SU-DHL-6 (cell line): ENCODE data around the gene PDE7B.

ENCODE experiments used
- H2AFZ ChIP-seq: fragments of 200-600 bp; sonication (generic); 2 replicates; pipeline ENCODE4 v1.6.1; 2014; ENCODE audit warnings: low read depth, mild to moderate bottlenecking, moderate library complexity, mixed read lengths, antibody characterized with exemption, low read length; ENCODE audit not compliant: severe bottlenecking
- H3F3A ChIP-seq: fragments of 200-600 bp; shearing (Covaris generic); 2 replicates; pipeline ENCODE4 v1.6.0; 2016; ENCODE audit warnings: antibody characterized with exemption, mild to moderate bottlenecking; ENCODE audit not compliant: insufficient read depth
- H3K27ac ChIP-seq: fragments of 200-600 bp; sonication (generic); 2 replicates; pipeline ENCODE4 v1.5.1; 2016; ENCODE audit warnings: low read depth, mild to moderate bottlenecking, low read length, moderate library complexity, mixed read lengths
- H3K27me3 ChIP-seq: fragments of 200-600 bp; sonication (generic), shearing (Covaris generic); 2 replicates; pipeline ENCODE4 v1.6.0; 2014; ENCODE audit warnings: mild to moderate bottlenecking, low read length
- H3K36me3 ChIP-seq: fragments of 200-600 bp; sonication (generic); 2 replicates; pipeline ENCODE4 v1.6.1; 2014; ENCODE audit warnings: mild to moderate bottlenecking, low read length, mixed read lengths
- H3K4me2 ChIP-seq: fragments of 300-600, 200-600 bp; shearing (Covaris generic), sonication (generic); 2 replicates; pipeline ENCODE4 v1.6.0; 2014; ENCODE audit warnings: low read length, low read depth, mild to moderate bottlenecking; ENCODE audit not compliant: poor library complexity, severe bottlenecking
- H3K4me3 ChIP-seq: fragments of 200-600 bp; sonication (generic); 2 replicates; pipeline ENCODE4 v1.5.1; 2014; ENCODE audit warnings: antibody characterized with exemption, low read length, mild to moderate bottlenecking, mixed read lengths; ENCODE audit not compliant: insufficient read depth, poor library complexity, severe bottlenecking
- H3K79me2 ChIP-seq: fragments of 200-600 bp; sonication (generic); 2 replicates; pipeline ENCODE4 v1.6.1; 2014; ENCODE audit warnings: mild to moderate bottlenecking, low read length, moderate library complexity; ENCODE audit not compliant: insufficient read depth
- H3K9ac ChIP-seq: fragments of 200-600 bp; sonication (generic); 2 replicates; pipeline ENCODE4 v1.7.0; 2014; ENCODE audit warnings: mild to moderate bottlenecking, low read length
- H3K9me2 ChIP-seq: fragments of 200-600 bp; sonication (generic); replicated peaks from 2 replicates; pipeline ENCODE4 v1.6.1; 2014; ENCODE audit warnings: low read length; ENCODE audit not compliant: insufficient read depth
- H3K9me3 ChIP-seq: fragments of 200-600 bp; sonication (generic); 2 replicates; pipeline ENCODE4 v1.6.1; 2014; ENCODE audit warnings: low read length, mixed read lengths; ENCODE audit not compliant: insufficient read depth
- H4K20me1 ChIP-seq: fragments of 200-600 bp; sonication (generic); 2 replicates; pipeline ENCODE4 v1.6.1; 2014; ENCODE audit warnings: low read depth, mild to moderate bottlenecking, antibody characterized with exemption, low read length, moderate library complexity, mixed read lengths
- CTCF ChIP-seq: fragments of 200-600 bp; sonication (generic); IDR thresholded peaks from one replicate; pipeline ENCODE4 v1.5.1; 2017; ENCODE audit warnings: antibody characterized with exemption, mild to moderate bottlenecking, low read length, moderate library complexity; ENCODE audit not compliant: insufficient read depth, poor library complexity, severe bottlenecking
- EZH2phosphoT487 ChIP-seq: fragments of 200-600 bp; sonication (generic), shearing (Covaris generic); conservative IDR thresholded peaks from 2 replicates; pipeline ENCODE4 v1.6.1; 2018; ENCODE audit warnings: mild to moderate bottlenecking, antibody characterized with exemption, low read length, moderate library complexity, mixed read lengths

The PDE7B gene

DNA sequence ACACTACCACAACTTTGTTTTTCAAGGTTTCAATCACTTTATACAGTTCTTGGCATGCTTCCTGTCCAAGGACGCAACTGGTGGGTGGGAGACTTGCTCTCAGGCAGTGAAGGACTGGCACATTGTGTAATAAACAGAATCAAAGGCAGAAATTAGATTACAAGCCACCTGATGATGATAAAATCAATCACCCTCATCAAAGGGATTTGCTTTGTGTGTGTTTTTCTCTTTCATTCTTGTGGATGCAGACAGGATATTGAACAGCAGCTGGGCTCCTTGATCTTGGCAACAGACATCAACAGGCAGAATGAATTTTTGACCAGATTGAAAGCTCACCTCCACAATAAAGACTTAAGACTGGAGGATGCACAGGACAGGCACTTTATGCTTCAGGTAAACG, 327.2 kb downstream of the PDE7B start:
- no peaks in the 10 kb centered on the region for H3K36me3 ChIP-seq
- no peak overlapping the region for H3K4me2 ChIP-seq
- H3K27me3 ChIP-seq = no peaks in the 10 kb centered on the region; the same call in 1 of the 2 replicates
- TF ChIP-seq CTCF (no peak), EZH2phosphoT487 (no peak)
- H3F3A ChIP-seq = no peaks in the 10 kb centered on the region
- no peak overlapping the region for H3K9ac ChIP-seq
- no peak overlapping the region for H3K27ac ChIP-seq
- H3K9me3 ChIP-seq = no peaks in the 10 kb centered on the region
- H3K79me2 ChIP-seq = no peaks in the 10 kb centered on the region
- H2AFZ ChIP-seq = no peak overlapping the region
- no peak overlapping the region for H3K4me3 ChIP-seq
- H4K20me1 ChIP-seq = no peaks in the 10 kb centered on the region
- H3K9me2 ChIP-seq = no peaks in the 10 kb centered on the region

DNA sequence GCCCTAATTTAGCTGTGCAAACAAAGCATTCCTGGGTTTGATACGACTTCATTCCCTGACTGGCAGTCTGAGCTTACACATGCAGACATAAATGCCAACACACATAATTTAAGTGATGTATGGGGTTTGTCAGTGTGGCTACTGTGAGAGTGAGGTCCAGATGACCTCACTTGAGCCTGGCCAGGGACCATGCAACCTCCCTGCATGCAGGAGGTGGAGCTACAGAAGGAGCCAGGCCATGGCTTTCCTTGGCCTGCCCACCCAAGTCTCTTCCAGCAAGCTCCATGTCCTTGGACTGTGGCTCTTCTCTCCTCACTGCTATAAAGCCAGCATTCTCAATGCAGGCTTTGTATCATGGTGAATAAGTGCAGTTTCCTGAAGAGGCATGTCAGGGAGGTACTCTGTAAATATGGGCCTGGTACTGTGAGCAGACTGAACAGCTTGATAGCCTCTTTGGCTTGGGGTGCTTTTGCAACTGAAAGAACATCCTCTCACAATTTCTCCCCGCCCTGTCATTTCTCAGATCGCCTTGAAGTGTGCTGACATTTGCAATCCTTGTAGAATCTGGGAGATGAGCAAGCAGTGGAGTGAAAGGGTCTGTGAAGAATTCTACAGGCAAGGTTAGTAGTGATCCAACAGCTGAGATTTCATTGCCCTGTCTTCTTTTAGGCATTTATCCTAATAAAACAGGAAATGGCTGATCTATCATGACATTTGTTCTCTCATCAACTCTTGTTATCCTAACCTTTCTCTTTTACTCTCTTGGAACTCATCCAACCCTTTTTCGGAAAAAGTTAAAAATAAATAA, 329.4 kb downstream of the PDE7B start:
- no peak overlapping the region for H3K4me2 ChIP-seq
- TF ChIP-seq EZH2phosphoT487 (no peak), CTCF (no peak)
- no peaks in the 10 kb centered on the region for H4K20me1 ChIP-seq
- H3K4me3 ChIP-seq = no peak overlapping the region
- H3K9me2 ChIP-seq = no peaks in the 10 kb centered on the region
- H2AFZ ChIP-seq = no peak overlapping the region
- no peak overlapping the region for H3K9ac ChIP-seq
- no peaks in the 10 kb centered on the region for H3K79me2 ChIP-seq
- no peak overlapping the region for H3K27ac ChIP-seq
- no peaks in the 10 kb centered on the region for H3K36me3 ChIP-seq
- no peaks in the 10 kb centered on the region for H3K9me3 ChIP-seq
- H3K27me3 ChIP-seq = no peaks in the 10 kb centered on the region
- no peaks in the 10 kb centered on the region for H3F3A ChIP-seq

GRCh38 chr6:136181512-136181833, 330.0 kb downstream of the PDE7B start:
- TF ChIP-seq EZH2phosphoT487 (no peak), CTCF (no peak)
- no peaks in the 10 kb centered on the region for H3K79me2 ChIP-seq
- H3K9me2 ChIP-seq = no peaks in the 10 kb centered on the region
- no peak overlapping the region for H3K9ac ChIP-seq
- H3K4me2 ChIP-seq = no peak overlapping the region
- H3K27me3 ChIP-seq = no peaks in the 10 kb centered on the region
- H3K4me3 ChIP-seq = no peak overlapping the region
- H3K9me3 ChIP-seq = no peaks in the 10 kb centered on the region
- no peaks in the 10 kb centered on the region for H4K20me1 ChIP-seq
- no peaks in the 10 kb centered on the region for H3F3A ChIP-seq
- H3K36me3 ChIP-seq = no peaks in the 10 kb centered on the region
- no peak overlapping the region for H3K27ac ChIP-seq
- no peak overlapping the region for H2AFZ ChIP-seq
